SHP77 (cell line): ENCODE results near the gene PRKN.

ENCODE experiments used
- DNase-seq, 2 experiments: peaks; one replicate each; lab custom pipeline; 2025; lab: John Stamatoyannopoulos, UW

Gene PRKN

GRCh38 chr6:161413355-161413771 lies 1314.2 kb downstream of the PRKN start:
- no peak for DNase-seq

DNA sequence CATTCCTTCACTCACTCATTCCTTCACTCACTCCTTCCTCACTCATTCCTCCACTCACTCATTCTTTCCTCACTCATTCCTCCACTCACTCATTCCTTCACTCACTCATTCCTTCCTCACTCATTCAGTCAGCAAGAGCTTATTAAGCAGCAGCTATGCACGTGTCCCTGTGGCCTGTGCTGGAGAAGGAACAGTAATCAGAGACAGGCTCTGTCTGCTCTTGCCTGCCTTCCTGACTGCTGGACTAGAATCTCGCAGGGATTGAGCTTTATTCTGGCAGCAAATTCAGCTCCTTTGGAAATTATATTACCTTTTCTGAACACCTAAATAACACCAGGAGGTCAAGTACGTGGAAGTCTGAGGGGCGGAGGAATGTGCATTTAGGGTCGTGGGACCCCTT lies 1314.8 kb downstream of the PRKN start:
- no peak for DNase-seq

DNA sequence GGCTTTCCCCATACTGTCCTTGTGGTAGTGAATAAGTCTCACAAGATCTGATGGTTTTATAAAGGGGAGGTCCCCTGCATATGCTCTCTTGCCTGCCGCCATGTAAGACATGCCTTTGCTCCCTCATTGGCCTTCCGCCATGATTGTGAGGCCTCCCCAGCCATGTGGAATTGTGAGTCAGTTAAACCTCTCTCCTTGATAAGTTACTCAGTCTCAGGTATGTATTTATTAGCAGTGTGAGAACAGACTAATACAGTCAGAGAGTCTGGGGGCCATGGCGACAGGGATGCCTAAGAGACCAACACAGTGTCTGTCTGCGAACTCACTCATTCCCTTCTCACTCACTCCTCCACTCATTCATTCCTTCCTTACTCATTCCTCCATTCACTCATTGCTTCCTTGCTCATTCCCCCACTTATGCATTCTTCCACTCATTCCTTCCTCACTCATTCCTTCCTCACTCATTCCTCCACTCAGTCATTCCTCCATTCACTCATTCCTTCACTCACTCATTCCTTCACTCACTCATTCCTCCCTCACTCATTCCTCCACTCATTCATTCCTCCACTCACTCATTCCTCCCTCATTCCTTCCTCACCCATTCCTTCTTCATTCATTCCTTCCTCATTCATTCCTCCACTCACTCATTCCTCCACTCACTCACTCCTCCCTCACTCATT lies 1316.2 kb downstream of the PRKN start:
- no peak for DNase-seq

GRCh38 chr6:161410736-161411135 lies 1316.8 kb downstream of the PRKN start:
- DNase-seq, result no peak

- no peak for DNase-seq
Observed at GRCh38 chr6:161410076-161410475, 1317.5 kb downstream of the PRKN start.

DNA sequence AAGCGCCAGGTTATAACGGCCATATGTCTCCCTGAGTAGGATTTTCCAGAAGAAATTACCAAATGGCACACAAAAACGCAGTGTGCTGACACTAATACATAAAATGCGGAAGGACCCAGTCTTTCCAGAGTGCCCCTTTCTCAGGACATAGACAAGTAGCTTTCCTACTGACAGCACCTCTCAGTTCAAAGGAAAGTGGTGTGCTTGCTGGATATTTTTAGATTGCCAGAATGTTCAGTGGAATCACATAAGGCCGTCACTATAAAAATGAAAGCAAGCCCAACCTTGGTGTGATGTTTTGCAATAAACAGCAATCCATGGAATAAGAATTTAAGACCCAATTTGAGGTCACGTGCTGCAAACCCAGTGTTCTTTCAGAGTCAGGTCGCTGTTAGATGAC lies 1318.2 kb downstream of the PRKN start:
- no peak for DNase-seq

DNA sequence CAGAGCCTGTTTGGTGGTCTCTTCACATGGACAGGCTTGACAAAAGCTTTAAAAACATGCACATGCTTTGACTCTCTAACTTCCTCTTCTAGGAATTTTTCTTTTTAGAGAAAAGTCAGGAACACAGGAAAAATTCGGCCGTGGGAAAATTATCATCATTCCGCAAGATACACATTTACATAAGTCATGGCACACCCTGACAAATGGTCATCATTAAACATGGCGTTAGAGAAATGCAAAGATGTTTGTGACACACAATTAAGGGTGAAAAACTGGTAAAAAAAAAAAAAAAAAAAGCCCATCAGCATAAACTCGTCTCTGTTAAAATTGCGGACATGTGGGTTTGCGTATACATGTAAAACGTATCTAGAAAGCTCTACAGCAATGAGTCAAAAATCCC lies 1319.5 kb downstream of the PRKN start:
- DNase-seq, result no peak

GRCh38 chr6:161407581-161407980 lies 1320.0 kb downstream of the PRKN start:
- no peak for DNase-seq

- no peak for DNase-seq
Observed at GRCh38 chr6:161407115-161407514, 1320.5 kb downstream of the PRKN start.

DNA sequence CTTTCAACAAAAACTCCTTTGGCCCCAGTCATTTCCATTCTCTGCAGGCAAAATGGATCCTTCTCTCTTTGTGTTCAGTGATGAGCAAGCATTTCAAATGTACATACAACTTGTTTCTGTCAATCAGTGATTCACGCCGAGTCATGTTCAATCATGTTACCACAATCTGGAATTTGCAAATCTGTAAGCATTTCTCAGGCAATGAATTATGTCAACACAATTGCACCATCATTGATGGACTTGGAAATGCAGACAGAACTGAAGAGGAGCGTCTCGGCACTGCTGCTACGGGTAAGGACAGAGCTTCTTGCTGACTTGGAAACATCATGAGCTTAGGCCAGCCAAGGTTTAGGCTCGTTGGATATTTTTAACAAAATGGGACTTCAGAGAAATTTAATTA lies 1320.9 kb downstream of the PRKN start:
- DNase-seq, result no peak

GRCh38 chr6:161405418-161405817 lies 1322.1 kb downstream of the PRKN start:
- no peak for DNase-seq

- DNase-seq, result no peak
Observed at GRCh38 chr6:161403717-161404116, 1323.8 kb downstream of the PRKN start.

DNA sequence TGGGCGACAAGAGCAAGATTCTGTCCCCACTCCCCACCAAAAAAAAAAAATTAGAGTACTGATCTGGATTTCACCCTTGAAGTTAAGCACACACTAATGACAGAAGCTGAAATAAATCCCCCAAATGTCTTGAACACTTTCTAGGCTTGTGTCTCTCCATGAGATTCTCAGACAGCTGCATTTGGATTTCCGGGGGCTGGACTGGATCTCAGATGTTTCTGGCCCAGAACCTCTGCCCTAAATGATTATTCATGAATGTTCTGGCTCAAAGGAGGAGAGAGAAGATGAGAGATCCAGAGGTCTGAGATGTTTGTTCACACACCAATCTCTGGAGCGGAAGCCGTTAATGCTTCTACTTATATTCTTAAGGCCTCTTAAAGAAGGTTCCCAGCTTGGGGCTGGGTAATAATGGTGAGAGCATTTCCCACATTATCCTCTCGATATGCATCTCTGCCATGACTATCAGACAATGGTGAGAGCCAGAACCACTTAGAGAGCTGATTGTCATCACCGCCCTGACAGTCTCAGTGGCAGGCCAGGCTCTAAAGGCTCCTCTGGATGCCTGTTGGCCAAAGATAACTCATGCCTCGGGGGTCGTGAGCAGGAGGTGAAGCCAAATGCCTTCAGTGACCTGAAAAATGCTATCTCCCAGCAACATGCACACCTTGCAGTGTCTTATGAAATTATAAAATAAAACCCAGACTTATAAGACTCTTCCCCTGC lies 1325.8 kb downstream of the PRKN start:
- DNase-seq, result no peak

DNA sequence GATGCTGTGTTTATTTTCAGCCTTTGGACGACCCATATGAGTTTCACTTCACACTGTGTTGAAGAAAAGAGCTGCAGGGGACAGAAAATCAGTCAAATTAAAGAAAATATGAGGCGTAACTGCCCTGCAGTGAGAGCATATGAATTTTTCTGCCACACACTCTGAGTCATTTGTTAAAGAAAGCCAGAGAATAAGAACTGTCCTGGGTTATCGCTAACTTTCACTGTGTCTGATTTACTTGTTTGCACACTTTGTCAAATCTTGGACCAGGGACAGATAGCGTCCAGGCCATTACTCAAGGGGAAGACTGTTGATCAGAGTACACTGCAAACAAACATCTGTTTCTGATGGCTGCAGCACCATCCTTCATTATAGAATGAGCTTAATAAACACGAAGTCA lies 1326.9 kb downstream of the PRKN start:
- DNase-seq, result no peak

DNA sequence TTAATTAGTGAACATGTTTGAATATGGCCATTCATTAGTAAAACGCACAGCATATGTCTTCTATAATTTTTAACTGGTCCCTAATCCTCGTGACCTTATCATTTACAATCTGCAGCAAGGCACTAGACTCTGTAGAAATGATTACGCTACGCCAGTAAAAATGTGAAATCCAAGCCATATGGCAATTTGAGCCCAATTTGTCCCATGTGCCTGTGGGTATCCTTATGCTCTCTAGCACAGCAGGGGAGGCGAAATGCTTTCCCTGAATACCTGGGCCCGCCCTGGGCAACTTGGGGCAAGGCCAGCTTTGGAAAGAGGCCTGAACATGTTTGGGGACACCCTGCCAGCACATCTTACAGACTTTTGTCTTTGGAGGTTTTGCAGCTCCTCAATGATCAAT lies 1331.0 kb downstream of the PRKN start:
- DNase-seq, result no peak

- DNase-seq, result no peak
Observed at GRCh38 chr6:161395716-161396231, 1331.8 kb downstream of the PRKN start.

GRCh38 chr6:161394437-161394836 lies 1333.1 kb downstream of the PRKN start:
- DNase-seq, result no peak

- DNase-seq, result peak; percentile 67 to 82
Observed at GRCh38 chr6:161393839-161394364, 1333.7 kb downstream of the PRKN start.

DNA sequence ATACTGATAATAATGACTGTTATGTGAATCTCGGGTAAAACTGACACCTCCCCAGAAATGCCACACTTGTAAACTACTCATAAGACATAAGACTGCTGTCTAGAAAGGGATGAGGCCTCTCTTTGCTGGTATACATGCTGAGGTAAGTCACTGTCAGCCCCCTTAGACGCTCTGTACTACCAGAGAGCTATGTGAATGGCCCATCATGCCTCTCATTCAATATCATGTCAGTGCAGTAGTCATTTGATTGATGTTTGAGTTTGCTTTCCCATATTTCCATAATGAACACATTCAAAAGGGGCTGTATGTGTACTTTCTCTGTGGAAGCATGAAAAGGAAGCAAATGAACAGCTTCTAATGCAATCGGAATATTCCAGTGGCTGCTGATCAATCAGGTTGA lies 1334.3 kb downstream of the PRKN start:
- no peak for DNase-seq

- DNase-seq, result no peak
Observed at GRCh38 chr6:161389756-161390155, 1337.8 kb downstream of the PRKN start.

GRCh38 chr6:161383951-161384350 lies 1343.6 kb downstream of the PRKN start:
- DNase-seq, result no peak

GRCh38 chr6:161379834-161380582 lies 1347.6 kb downstream of the PRKN start:
- no peak for DNase-seq

DNA sequence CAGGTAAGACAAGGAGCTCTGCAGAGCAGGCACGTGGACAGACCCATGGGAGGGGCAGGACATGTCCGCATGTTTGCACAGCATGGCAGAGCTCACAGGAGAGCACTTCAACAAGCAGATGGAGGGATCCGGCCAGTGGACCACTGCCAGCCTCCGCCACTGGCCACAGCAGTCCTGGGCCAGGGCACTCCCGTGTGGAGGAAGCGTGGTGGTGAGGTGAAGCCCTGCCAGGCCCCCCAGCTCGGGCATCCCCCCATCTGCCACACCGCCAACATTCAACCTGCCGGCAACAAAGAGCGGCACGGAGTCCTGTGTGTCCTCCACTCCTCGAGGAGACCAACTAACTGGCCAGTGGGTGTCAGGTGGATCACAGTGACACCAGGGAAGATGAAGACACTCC lies 1349.5 kb downstream of the PRKN start:
- DNase-seq, result no peak
